ENCODE data around the gene C19orf12.

The C19orf12 gene

DNA sequence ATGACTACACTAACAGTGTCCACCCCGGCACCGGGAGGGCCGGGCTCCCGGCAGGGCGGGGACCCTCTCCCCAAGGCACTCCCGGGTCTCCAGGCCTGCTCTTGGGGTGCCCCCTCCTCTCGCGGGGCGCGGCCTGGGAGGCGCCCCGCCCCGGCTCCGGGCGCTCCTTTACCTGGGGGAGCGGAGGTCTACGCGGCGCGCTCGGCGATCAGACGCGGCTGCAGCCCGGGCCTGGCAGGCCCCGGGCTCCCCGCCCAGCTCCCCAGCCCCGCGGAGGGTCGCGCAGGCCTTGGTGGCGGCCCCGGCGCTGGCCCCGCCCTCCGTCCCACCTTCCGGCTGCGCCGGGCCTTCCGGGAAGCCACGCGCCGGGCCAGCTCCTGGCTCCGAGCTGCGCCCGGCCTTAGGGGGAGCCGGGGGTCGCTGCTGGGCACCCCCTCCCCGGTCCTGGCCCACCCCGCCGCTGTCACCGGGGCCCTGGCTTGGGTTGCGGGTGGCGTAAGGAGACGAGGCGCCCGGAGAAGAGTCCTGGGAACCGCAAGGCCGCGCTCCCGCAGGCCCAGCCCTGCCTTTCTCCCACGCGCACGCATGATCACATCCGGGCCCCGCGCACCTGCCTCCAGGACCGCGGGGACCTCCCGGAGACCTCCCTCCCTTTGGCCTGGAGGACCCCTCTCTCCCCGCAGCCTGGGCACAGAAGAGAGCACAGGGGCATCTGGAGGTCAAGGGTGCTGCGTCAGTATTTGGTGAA is at the start of gene C19orf12:
Gene C19orf12 (minus strand): TSS at position 309 of the 748 bp plus-strand sequence. CDS start 6,848 bp downstream, outside the sequence.
- peak; percentile 38 to 56 (median 47) for DNase-seq

DNA sequence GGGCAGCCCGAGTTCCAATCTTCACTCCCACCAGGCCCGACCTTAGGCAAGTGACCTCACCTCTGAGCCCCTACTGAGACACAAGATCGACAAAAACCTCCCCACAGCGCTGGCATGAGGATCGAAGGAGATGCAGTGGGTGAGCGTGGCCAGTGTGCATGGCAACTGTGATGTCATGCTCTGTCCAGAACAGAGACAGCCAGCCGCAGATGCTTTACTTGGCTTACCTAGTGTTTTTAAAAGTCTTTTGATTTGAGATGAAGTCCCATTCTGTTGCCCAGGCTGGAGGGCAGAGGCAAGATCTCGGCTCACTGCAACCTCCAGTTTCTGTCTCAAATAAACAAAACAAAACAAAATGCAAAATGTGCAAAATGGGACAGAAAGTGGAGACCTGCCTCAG is 49.3 kb upstream of the C19orf12 start:
- no peak for DNase-seq

DNA sequence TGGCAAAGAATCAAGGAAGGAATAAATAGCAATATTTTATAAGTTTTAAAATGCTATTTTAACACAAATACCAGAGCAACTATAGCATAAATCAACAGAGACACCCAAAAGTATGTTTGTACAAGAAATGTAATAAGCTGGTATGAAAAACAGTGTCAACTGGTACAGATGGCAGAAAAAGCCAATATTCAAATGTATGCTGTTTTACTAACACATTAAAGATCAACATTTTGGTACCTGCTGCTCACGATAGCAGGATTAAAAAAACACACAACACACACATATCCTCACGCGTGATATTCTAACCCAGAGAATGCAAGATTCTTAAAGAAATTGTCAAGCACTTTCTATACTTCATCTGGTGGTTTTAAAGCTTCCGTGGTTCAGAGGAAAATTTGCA is 48.1 kb upstream of the C19orf12 start:
- no peak for DNase-seq

DNA sequence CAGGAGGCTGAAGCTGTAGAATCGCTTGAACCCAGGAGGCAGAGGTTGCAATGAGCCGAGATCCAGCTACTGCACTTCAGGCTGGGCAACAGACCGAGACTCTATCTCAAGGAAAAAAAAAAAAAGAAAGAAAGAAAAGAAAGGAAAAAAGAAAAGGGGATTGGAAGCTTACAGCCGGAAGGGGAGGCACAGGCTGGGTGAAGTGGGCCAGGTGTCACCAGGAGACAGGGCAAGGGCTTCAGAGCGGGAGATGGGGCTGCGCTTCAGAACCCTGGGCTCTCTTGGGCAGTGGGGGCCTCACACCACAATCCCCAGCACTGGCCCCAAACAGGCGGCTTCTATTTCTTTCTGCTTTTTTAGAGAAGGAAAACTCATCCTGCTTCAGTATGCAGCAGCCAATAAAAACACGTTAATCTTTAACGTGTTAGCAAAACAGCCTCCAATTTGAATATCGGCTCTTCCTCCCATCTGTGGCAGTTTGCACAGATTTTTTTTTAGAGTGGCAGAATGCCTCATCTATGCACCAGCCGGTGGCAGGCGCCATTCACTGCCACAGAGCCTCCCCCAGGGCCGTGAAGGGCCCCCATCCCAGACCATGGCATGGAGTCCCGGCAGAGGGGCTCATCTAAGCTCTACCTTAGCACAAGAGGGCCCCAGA is 46.6 kb upstream of the C19orf12 start:
- no peak for DNase-seq

DNA sequence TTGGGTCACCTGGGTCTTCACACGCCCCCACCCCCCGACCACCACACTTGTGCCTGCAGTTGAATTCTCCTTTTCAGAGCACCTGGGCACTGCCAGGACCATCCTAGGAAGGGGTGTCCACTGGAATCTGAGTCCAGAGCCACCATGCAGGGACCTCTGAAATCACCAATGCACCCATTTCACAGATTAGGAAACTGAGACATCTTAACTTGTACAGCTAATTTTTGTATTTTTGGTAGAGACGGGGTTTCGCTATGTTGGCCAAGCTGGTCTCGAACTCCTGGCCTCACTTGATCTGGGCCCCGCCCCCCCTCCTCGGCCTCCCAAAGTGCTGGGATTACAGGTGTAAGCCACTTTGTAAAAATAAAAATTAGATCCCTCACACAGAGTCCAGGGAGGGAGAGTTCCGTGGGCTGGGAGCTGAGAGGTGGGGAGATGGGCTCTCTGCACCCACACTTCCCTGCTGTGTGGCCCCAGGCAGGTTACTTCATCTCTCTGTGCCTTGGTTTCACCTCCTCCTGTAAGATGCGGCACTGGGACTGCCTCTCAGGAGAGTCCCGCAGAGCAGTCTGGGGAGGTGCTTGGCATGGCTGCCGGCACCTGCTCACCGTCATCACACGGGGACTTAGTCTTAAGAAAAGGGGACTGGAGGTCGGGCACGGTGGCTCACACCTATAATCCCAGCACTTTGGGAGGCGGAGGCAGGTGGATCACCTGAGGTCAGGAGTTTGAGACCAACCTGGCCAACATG is 45.9 kb upstream of the C19orf12 start:
- no peak for DNase-seq

DNA sequence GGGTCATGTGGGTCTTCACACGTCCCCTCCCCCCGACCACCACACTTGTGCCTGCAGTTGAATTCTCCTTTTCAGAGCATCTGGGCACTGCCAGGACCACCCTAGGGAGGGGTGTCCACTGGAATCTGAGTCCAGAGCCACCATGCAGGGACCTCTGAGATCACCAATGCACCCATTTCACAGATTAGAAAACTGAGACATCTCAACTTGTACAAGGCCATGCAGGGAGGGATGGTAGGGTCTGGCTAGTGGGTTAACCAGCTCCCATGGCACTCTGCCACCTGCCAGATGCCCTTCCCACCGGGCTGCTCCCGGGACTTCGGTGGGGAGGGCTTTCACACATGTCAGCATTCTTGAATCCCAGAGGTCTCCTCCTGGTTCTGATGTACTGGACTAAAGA is 44.3 kb upstream of the C19orf12 start:
- no peak for DNase-seq

DNA sequence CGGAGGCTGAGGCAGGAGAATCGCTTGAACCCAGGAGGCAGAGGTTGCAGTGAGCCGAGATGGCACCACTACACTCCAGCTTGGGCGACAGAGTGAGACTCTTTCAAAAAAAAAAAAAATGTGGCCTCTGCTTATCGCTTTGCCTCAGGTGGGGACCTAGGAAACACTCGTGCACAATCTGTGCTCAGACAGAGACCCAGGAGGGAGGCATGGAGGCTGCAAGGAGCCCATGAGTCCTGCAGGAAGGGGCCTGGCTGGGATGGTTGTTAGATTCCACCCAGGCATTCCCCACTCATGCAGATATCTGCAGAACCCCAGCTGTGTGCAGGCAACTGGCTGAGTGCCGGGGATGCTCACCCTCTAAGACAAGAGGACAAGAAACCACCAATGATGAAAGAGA is 43.8 kb upstream of the C19orf12 start:
- no peak for DNase-seq

DNA sequence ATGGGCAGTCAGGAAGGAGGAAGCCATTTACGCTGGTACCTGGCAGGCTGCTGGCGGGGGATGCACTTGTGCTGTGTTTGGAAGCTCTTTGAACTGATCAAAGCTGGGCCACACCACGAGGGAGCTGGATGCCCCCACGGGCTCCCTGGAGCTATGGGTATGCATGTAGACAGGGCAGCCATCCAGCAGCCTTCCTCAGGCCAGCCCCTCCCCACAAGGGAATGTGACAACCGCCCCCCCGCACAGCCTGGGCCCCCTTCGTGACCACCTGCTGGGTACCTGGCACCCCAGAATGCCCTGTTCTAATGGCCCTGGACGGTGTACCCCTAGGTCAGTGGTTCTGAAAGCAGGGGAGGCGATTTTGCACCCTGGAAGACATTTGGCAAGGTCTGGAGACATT is 42.5 kb upstream of the C19orf12 start:
- DNase-seq, result no peak

DNA sequence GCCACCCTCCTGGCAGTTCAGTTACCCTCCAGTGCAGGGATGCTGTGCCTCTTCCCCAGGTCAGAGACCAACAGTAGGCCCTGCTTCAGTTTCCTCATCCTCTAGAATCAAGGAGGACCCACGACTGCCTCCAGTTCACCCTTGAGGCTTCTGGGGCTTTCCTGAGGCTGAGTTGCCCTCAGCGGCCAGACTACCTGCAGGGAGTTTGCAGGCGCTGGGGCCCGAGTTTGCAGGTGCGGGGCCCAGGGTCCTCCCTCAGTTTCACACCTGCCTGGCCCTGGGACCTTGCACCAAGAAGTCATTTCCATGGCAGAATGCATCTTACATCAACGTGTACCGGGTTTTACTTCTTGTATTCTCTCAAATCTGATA is 38.9 kb upstream of the C19orf12 start:
- no peak for DNase-seq

DNA sequence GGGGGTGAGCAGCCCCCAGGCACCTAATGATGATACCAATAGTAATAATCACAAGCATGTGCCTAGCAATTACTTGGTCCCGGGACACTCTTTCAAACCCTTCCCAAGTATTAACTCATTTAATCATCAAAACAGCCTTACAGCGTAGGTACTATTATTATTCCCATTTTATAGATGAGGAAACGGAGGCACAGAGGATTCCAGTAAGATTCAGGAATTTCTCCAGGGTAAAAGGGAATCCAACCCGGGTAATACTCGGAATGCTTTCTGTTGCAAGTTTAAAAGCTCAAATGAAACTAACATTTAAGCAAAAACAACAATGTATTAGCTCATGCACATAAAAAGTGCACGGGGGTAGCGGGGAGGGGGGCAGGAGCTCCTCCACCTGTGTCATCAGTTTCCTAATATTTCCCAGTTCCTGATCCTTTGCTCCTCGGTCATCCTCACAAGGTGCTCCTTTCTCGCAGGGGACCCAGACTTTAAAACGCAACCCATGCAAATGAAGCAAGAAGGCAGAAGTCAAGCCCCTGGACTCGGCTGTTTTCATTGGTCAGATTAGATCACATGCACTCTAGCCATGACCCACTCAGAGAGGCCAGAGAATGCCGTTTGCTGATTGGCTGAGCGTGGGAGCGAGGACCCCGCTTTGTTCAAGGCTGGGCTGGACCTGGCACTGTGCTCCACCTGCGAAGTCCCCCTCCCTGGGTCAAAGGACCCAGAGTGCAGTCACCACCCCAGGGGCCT is 38.3 kb upstream of the C19orf12 start:
- DNase-seq, result no peak

DNA sequence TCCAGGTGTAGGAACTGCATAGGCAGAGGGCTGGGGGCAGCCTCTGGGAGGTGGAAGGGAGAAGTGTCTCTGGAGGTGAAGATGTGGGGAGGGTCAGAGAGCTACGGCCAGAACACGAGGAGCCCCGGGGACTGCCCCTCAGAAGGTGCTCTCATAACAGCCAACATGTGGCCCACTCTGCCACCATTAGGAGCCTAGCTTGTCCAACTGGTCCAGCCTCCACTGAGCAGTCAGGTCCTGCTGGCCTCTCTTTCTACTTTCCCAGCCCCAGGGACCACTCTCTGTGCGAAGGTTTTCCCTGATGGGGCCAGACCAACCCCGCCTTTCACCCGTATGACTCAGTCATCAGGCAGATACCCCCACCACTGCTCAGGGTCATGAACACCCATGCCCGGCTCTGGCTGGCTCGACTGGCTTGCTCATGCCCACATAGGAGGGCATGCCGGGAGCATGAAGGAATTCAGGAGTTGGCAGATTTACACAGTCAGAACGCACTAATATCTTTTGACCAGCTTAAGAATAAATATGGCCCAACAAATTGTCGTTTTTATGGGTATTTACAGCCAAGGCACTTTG is 37.5 kb upstream of the C19orf12 start:
- DNase-seq, result no peak

DNA sequence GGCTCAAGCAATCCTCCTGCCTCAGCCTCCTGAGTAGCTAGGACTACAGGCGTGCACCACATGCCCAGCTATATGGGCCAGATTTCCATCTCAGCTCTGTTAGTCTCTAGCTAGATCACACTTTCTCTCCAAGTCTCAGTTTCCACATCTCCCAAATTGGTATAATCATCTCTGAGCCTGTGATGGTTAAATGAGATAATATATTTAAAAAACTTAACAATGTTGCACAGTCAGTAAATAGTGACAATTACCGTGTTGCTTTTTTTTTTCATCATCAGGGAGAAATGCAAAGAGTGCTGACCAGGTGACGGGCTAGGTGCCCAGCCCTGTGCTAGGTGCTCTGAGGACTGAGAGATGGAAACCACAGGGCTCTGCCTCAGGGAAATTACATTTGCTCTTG is 36.9 kb upstream of the C19orf12 start:
- DNase-seq, result no peak

DNA sequence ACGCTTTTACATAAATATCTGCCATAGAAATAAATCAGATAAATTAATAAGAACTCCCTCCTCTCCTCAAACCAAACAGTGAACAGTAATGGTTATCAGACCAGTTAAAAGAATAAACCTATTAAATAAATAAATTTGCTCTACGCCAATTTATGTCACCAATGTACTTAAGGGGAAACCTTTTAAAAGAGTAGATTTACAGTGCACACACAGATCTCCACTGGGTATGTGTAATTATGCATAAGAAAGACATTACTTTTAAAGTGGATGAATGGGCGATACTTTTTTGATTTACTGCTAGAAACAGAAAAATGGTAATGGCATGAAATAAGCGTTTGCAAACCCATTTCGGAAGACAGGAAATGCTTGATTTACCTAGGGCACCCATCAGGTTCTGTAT is 34.9 kb upstream of the C19orf12 start:
- no peak for DNase-seq

DNA sequence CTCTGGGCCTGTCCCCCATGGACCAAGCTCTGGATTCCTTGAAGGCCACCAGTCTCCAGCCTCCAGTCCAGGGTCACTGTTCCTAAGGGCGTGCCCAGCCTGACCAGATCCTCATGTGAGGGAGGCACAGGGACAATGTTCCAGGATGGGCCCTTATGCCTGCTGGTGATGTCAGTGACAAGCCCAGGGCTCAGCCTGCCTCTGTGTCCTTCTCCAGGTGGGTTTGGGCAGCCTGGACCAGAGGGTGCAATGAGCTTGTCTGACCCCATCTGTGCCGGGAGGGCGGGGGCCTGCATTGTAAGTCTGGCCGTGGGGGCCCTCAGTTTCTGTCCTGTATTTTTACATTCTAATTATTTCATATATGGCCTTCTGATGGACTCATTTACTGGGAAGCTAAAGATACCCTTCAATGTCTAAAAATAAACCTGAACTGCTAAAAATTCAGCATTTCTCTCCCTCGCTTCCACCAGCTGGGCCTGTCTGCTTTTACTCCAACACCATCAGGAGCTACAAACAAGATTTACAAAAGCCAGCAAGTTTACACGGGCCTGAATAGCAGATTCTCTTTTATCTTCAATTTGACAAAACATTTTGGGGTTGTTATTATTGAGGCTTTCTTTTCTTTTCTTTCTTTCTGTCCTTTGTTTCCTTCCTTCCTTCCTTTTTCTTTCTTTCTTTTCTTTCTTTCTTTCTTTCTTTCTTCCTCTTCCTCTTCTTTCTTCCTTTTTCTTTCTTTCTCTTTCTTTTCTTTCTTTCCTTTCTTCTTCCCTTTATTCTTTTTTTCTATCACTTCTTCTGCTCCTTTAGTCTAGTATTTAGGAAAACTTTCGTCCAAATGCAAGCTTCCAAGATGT is 34.2 kb upstream of the C19orf12 start:
- DNase-seq, result no peak

DNA sequence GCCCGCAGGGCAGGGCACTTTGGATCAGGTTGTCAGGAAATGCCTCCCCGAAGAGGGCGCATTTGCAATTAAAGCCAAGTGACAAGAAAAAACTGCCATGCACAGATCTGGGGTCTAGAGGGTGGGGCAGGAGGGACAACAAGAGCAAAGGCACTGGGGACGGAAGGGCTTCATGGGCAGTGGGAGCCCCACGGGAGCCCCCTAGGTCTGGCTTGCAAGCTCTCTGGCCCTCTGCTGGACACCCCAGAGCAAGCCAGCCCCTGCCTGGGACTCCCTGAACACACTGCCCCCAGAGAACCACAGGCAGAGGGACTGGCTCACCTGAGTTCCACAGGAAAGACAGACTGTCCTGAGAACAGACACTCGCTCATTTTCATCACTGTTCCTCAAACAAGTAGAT is 30.2 kb upstream of the C19orf12 start:
- no peak for DNase-seq

DNA sequence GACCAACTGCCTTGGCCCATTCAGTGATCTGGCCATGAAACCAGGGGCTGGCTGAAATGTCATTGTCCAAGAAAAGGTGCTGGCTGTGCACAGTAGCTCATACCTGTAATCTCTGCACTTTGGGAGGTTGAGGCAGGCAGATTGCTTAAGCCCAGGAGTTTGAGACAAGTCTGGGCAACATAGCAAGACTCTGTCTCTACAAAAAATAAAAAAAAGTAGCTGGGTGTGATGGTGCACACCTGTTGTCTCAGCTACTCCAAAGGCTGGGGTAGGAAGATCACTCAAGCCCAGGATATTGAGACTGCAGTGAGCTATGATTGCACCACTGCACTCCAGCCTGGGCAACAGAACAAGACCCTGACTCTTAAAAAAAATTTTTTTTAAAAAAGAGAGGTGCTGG is 28.6 kb upstream of the C19orf12 start:
- DNase-seq, result no peak

DNA sequence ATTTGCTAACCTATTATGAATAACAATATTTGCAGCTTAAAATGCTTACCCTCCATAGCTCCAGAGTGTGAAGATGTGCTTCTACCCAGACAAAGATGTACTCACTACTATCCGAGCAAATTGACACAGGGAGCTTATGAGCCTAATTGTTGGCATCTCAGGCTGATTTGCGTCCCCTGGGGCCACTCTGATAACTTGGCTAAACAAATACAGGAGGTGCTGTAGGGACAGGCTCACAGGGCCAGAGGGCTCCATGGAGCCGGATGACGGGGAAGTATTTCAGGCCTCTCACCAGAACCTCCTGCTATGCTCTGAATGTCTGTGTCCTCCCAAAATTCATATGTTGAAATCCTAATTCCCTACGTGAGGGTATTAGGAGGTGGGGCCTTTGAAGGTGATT is 26.7 kb upstream of the C19orf12 start:
- DNase-seq, result no peak

DNA sequence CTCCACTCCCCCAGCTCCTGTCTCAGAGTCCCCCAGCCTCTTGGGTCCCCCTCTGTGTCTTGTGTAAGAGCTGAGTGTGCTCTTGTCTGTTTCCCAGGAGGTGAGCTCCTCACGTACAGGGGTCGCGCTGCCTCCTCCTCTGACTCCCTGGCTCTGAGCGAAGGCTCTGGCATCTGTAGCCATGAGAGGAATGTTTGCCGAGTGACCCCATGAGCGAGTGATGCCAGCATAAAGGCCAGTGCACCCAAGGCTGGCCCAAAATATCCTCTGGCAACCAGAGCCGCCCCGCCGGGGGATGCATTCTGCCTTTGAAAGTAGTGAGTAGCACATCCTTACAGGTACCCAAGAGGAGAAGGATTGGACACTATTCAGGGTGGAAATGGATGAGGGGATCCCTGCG is 26.2 kb upstream of the C19orf12 start:
- no peak for DNase-seq

DNA sequence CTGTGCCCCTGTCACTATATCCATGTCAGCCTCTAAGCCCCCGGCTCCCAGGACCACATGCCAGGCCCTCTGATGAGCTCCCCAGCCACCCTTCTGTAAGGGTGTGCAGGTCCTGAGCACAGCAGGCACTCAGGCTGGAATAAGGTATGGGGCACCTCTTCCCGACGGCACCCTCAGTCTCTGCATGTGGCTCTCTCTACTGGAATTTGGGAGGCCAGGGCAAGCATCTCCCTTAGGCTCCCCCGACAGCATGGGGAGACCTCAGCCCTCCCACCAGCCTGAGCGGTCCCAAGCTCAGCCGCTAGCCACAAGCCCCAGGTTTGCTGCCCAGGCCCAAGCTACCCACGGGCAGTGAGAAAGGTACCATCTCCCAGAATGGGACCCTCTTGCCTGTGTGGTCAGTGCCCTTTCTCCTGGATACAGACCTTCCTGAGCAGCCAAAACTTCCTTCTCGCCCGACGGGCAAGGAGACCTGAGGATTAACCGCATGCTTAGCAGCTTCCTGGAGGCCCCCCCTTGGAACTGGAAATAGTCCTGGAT is 22.5 kb upstream of the C19orf12 start:
- no peak for DNase-seq

DNA sequence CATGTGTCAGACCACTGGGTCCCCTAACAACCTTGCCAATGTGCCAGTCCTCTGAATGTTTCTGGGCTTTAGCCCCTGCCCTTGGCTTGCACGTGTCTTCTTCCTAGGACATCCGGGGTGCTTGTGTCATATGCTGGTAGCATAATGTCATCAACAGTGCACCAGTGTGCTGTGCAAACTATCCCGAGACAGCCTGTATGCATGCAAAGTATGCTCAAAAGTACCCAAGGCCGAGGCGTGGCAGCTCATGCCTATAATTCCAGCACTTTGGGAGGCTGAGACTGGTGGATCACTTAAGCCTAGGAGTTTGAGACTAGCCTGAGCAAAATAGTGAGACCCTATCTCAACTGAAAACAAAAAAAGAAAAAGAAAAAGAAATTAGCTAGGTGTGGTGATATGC is 20.8 kb upstream of the C19orf12 start:
- DNase-seq, result no peak

DNA sequence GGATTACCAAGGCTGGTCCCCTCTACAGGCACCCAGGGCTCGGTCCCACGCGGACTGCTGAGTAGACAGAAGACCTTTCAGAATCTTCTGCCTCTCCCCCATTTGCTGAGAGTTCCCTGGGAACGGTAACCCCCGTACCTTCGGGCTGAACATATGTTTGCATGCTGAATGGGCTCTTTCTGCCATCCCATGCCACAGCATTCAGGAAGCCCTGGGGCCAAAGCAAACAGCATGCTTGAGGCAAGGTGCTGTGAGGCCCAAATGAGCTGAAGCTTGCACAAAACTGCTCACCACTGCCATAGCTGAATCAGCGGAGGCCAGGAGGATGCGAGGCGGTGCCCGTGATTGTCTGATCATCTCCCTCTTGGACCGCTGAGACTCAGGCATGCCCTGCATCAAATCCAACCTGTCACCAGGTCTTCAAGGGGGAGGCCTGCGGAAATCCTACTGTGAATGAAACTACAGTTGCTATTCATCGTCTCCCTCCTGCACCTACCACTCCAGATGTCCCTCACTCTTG is 16.3 kb upstream of the C19orf12 start:
- DNase-seq, result no peak
